Kasumi-1 (cell line): ENCODE data around the gene FOXJ2.
"Not testable (repeated sequence)": the region's sequence is repeated elsewhere in the genome, so short reads cannot be mapped to it uniquely, and the experiment has no call there.

Source experiments
- DNase-seq, 2 experiments: peaks; one replicate each; lab custom pipeline; 2025; lab: John Stamatoyannopoulos, UW

Gene FOXJ2

GRCh38 chr12:8030189-8030588 is 2.3 kb upstream of the FOXJ2 start:
- DNase-seq = no peak

DNA sequence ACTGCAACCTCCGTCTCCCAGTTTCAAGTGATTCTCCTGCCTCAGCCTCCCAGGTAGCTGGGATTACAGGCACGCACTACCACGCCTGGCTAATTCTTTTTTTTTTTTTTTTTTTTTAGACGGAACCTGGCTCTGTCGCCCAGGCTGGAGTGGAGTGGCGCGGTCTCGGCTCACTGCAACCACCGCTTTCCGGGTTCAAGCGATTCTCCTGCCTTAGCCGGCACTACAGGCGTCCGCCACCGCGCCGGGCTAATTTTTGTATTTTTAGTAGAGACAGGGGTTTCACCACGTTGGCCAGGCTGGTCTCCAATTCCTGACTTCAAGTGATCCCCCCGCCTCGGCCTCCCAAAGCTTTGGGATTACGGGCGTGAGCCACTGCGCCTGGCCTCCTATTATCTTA is 1.5 kb upstream of the FOXJ2 start:
- not testable (repeated sequence) for DNase-seq

DNA sequence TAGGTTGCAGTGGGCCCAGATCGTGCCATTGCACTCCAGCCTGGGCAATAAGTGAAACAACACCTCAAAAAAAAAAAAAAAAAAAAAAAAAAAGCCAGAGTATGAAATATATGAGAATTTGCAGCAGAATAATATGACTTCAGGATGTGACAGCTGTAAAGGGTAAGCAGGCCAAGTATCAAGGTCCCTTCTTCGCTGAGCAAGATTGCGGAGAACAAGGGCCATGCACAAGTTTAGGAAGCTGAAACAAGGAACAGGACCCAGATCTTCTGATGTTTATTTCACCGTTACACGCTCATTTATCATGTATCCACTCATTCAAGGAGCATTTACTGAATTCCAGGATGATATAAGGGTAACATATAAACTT is 659 bp upstream of the FOXJ2 start:
- no peak for DNase-seq

DNA sequence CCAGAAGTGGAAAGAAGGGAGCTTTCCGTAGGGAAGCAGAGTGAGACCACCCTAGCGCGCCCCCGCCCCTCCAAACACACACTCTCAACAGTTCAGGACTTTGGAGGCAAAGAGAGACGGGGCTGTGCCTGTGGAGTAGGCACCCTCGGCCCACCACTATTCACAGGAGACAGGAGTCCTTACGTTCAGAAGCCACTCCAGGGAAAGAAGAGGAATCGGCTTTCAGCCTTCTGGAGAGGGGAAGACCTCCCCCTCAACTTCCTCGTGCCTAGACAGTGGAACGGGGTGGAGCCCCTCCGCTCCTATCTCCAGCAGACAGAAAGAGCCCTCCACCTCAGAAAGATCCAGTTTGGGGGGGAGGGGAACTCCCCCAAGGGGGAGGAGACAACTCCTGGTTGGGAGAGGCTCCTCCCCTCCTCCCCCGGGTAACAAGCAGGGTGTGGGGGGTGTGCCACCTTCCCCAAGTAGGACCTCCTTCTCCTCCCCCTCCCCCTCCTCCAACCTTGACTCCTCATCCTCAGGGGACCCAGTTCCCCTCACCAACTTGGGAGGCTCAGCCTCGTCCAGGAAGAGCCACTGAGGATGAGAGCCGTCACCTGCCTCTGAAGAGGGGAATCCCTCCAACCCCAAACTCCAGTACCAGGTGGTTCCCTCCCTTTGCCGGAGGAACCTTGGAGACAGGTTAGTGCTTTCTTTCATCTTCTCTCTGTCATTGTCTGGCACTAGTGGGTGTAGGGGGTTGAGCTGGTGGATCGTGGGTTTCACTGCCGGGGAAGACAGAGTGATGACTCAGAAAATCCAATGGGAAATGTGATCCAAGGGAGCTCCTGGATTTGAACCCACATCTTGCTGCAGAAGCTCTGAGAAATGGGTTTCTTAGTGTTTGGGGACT is 883 bp downstream of the FOXJ2 start:
- peak in 1 of 2 experiments; percentile 35 for DNase-seq

- DNase-seq = no peak
Measured at GRCh38 chr12:8034802-8035201, 2.3 kb downstream of the FOXJ2 start.

- DNase-seq = no peak
Measured at GRCh38 chr12:8035440-8036010, 3.0 kb downstream of the FOXJ2 start.

GRCh38 chr12:8036346-8036745 is 3.8 kb downstream of the FOXJ2 start:
- no peak for DNase-seq

GRCh38 chr12:8037046-8037663 is 4.6 kb downstream of the FOXJ2 start:
- peak; percentile 54 to 58 for DNase-seq

GRCh38 chr12:8037947-8038346 is 5.4 kb downstream of the FOXJ2 start:
- DNase-seq = no peak

GRCh38 chr12:8038659-8039114 is 6.2 kb downstream of the FOXJ2 start:
- peak; percentile 9 to 14 for DNase-seq

GRCh38 chr12:8040791-8041190 is 8.3 kb downstream of the FOXJ2 start:
- DNase-seq = no peak

GRCh38 chr12:8045952-8046944 is 13.7 kb downstream of the FOXJ2 start:
- peak; percentile 58 to 59 for DNase-seq

DNA sequence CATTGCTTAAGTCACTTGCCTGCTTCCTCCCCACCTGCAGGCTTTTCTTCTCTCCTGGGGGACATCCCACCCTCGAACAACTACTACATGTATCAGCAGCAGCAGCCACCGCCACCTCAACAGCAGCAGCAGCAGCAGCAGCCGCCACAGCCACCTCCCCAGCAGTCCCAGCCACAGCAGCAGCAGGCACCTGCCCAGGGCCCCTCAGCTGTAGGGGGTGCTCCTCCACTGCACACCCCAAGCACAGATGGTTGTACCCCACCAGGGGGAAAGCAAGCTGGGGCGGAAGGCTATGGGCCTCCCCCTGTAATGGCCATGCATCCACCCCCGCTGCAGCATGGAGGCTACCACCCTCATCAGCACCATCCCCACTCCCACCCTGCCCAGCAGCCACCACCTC is 15.3 kb downstream of the FOXJ2 start:
- DNase-seq = no peak

DNA sequence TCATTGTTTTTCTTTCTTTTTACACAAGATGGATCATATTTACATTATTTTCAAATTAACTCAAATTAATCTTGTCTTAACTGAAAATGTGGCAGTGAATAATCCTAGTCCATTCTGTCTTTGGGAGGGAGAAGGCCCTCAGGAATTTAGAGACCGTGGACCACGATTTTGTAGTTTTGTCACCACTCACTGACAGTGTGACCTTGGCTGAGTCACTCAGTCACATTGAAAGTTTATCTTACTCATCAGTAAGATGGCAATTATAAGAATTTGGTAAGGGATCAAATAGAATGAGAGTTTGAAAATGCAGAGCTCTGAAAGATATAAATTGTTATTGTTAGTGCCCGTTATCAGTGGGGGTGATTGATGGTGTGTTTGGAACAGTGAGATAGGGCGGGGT is 16.4 kb downstream of the FOXJ2 start:
- no peak for DNase-seq

DNA sequence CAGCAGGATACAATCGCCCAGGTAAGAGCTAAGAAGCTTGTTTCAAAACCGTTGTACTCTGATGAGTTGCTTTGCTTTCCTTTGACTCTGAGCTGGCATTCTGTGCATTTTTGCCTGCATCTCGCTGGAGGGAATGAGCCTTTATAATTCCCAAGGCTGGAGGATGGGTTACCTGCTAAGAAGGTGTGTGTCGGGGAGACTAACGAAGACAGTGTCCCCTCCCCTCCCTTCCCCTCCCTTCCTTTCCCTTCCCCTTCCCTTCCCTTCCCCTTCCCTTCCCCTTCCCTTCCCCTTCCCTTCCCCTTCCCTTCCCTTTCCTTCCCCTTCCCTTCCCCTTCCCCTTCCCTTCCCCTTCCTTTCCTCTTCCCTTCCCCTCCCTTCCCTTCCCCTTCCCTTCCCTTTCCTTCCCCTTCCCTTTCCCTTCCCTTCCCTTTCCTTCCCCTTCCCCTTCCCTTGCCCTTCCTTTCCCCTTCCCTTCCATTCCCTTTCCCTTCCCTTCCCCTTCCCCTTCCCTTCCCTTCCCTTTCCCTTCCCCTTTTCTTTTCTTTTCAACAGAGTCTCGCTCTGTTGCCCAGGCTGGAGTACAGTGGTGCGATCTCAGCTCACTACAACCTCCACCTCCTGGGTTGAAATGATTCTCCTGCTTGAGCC is 18.2 kb downstream of the FOXJ2 start:
- no peak for DNase-seq

DNA sequence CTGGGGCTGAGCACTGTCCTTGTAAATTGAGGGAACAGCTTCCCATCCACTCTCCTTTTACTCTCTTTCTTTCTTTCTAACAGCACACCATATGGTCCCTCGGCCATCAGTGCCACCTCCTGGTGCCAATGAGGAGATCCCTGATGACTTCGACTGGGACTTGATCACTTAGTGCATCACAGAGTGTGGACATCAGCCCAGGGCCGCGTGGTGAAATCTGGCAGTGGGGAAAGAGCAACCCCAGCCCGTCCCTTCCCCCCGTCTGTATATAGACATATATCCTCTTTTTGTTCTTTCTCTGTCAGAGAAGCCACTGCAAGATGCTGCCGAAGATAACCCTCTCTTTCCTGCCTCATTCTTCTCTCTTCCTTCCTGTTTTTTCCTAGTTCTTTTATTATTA is 20.2 kb downstream of the FOXJ2 start:
- peak in 1 of 2 experiments; percentile 2 for DNase-seq

- DNase-seq = no peak
Measured at GRCh38 chr12:8054816-8055215, 22.3 kb downstream of the FOXJ2 start.

DNA sequence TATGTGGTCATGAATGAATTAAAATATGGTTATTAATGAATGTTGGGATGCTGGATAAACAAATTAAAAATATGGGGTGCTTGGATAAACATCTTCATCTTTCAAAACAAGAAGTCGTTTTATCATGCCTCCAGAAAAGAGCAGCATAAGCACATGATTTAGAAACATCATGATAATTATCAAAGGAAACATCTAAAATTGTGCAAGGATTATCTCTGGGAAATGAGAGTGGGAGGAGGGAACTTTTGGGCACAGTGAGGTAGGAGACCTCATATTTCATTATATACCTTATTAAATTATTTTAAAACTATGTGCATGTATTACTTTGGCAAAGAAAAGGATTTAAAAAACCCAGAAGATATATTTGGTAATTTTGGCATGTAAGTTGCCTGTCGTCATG is 24.8 kb downstream of the FOXJ2 start:
- DNase-seq = no peak

DNA sequence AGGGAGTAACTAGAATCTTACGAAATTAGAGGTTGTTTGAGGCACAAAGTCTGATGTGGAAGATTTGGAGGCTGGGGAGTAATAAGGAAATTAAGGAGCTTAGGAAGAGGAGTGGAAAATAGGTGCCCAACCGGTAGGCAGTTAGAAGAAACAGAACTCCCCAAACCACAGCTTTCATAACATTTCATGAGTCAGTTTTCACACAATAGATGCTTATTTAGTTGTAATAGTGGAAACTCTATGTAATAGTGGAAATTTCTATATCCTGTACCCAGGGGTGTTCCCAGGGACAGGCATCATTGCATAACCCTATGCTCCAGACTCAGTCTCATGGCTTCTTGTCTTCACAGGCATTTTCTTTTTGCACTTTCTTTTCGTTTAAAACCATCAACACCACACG is 25.3 kb downstream of the FOXJ2 start:
- peak; percentile 16 to 50 for DNase-seq

- no peak for DNase-seq
Measured at GRCh38 chr12:8058506-8058905, 26.0 kb downstream of the FOXJ2 start.

DNA sequence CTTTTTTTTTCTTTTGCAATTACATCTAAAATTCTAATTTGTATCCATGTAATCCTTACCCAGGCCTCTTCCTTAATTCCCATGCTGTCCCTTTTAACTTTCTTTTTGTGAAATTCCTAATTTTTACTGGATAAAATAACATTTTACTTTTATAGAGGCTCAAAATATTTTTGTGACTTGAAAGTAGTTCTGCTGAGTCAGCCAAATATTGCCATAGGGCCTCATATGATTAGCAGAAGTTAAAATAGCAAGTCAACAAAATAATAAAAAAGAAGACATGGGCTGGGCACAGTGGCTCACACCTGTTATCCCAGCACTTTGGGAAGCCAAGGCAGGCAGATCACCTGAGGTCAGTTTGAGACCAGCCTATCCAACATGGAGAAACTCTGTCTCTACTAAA is 31.6 kb downstream of the FOXJ2 start:
- no peak for DNase-seq
